Renal cortex interstitium (tissue), 11 donors: ENCODE data around the gene KIF1A. TPM values are rescaled to one million over a fixed set of nuclear protein-coding genes. Genes with fewer than 3 reads are reported as not detected.
A peak's percentile ranks its signal among the peaks of the same experiment; 100 is the strongest.
"Not testable (repeated sequence)": the region's sequence is repeated elsewhere in the genome, so short reads cannot be mapped to it uniquely, and the experiment has no call there.

Experiments
- DNase-seq, 11 donors: peaks; one replicate each; pipeline ENCODE4 v3.0.0-alpha.2; 2013; ENCODE audit warnings: low read depth in 9 of 11, low spot score in 4 of 11; ENCODE audit errors: extremely low read depth in 1 of 11
- polyA plus RNA-seq, 3 donors: library from polyadenylated mRNA; unstranded; fragments of 120-200 nt; gene quantifications; one replicate each; pipeline ENCODE4 v1.2.1, GENCODE V29; 2013; ENCODE audit not compliant: insufficient read length in 3 of 3

KIF1A gene
- polyA plus RNA-seq, 3 donors: 10.7 to 14.0 (median 11.4) TPM

- no peak for DNase-seq
Measured at GRCh38 chr2:240848900-240849680, 29.1 kb upstream of the KIF1A start.

DNA sequence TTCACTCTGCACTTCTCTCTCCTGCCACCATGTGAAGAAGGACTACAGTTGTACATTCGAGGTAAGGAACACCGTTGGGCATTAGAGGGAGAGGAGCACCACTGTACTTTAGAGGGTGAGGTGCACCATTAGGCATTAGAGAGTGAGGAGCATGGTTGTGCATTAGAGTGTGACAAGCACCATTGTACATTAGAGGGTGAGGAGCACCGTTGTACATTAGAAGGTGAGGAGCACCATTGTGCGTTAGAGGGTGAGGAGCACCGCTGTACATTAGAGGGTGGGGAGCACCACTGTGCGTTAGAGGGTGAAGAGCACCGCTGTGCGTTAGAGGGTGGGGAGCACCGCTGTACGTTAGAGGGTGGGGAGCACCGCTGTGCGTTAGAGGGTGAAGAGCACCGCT lies 27.8 kb upstream of the KIF1A start:
- no peak for DNase-seq

GRCh38 chr2:240846873-240847595 lies 27.0 kb upstream of the KIF1A start:
- DNase-seq: no peak

DNA sequence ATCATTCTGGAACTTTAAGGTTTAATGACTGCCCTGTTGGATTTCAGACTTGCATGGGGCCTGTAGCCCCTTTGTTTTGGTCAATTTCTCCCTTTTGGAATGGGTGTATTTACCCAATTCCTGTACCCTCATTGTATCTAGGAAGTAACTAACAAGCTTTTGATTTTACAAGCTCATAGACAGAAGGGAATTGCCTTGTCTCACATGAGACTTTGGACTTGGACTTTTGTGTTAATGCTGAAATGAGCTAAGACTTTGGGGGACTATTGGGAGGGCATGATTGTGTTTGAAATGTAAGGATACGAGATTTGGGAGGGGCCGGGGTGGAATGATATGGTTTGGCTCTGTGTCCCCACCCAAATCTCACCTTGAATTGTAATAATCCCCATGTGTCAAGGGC lies 26.3 kb upstream of the KIF1A start:
- not testable (repeated sequence) for DNase-seq

DNA sequence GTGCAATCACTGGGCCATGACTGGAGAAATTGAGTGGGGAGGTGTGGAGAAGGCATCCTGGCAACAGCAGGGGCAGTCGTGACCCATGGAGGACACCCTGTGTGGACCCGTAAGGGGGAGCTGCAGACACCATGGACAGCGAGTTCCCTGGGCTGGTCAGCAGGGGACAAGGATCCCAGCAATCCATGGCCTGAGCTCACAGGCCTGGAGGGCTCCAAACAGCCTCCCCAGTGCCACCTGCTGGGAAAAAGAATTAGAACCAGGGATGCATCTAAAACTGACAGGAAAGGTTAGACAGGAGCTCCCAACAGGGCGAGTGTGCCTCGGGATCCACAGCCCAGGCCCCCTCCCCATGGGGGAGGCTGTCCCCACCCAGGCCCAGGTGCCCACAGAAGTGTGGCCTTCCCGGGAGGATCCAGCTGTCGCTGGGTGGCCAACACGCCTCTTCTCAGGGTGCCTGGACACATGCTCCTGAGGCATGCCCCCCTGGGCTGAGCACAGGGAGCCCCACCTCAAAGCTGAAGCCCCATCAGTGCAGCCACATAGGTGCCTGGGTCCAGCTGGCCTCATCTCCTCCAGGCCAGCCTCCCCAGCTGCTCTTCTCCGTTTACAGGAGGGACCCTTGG lies 20.5 kb upstream of the KIF1A start:
- peak in 8 of 11 donors; percentile 50 to 83 (median 60) for DNase-seq

DNA sequence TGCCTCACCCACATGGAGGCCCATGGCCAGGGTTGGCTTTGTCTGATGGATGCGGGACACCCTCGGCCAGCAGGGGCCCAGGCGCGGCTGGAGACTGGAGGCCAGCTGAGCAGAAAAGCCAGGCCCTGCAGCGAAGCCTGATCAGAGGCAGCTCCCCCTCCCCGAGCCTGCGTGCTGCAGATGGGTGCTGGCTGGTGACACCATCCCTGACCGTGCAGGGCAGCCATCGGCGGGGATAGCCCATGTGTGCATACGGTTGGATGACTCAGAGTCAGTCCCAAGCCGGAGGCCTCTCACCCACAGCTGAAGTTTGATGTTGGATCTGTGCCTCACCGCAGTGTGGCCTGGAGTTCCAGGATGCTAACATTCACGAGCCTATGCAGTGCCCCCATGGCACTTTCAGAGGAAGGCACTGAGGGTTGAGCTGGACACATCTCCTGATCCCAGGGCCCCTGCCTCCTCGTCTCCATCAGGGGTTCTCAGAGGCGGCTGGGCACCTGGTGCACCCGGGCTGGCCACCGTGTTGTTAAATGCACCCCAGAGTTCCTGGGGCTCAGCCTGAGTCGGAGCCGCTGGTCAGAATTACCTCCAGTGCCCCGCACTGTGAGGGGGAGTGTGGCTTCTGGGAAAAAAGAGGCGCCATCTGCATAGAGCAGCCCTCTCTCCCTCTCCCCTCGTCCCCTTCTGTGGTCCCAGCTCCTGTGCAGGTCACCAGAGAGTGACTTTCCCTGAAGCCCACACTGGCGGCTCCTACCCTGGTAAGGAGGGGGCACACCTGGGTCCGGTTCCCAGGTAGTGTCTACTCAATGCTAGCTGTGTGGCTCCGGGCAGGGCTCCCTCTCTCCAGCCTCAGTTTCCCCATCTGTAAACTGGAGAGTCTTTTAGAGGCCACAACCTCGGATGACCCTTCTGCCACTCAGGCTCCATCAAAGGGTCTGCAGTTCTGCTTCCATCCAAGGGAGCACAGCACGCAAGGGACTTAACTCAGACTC lies 19.4 kb upstream of the KIF1A start:
- DNase-seq: no peak

DNA sequence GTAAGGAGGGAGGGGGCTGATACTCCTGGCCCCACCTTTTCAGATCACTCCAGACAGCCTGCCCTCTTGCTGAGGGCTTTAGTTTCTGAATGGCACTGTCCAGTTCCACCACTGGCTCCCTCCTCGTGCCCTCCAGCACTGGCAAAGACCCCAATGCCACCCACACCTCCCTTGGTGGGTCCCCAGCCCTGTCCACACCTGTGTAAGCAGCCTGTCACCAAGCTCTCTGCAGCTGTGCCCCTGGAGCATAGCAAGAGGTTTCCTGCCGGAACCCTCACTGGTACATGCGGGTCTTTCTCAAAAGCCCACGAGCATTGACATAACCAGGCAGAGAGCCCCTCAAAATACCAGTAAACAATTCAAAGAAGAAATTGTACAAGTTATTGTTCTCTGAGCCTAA lies 17.6 kb upstream of the KIF1A start:
- DNase-seq: no peak

DNA sequence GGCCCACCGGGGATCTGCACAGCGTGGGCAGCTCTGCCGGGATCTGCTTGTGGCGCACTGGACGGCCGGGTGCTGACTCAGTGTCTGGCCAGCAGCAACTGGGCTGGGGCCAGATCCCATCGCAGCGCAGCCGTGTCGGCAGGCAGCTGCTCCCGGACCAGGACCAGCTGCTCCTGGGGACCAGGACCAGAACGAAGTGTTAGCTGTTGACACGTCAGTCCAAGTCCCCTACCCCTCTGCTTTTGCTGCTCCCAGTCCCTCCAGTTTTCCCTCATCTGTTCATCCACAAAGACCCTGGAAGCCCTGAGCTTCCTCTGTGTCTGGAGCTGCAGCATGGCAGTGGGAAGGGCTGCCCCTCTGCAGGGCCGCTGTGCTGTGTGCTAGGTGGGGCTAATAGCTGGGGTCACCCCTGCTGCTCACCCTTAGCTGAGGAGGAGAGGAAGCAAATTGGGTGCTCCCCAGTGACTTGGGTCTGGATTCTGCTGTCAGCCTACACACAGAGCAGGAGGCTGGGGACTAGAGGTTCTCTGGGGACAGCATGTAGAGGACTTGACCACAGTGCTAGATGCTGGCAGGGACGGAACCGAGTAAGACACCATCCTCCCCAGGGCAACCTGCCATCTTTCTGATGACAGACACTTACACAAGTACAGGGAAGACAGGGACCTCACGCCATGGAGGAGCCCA lies 16.9 kb upstream of the KIF1A start:
- DNase-seq: no peak

GRCh38 chr2:240835528-240835927 lies 15.5 kb upstream of the KIF1A start:
- no peak for DNase-seq

DNA sequence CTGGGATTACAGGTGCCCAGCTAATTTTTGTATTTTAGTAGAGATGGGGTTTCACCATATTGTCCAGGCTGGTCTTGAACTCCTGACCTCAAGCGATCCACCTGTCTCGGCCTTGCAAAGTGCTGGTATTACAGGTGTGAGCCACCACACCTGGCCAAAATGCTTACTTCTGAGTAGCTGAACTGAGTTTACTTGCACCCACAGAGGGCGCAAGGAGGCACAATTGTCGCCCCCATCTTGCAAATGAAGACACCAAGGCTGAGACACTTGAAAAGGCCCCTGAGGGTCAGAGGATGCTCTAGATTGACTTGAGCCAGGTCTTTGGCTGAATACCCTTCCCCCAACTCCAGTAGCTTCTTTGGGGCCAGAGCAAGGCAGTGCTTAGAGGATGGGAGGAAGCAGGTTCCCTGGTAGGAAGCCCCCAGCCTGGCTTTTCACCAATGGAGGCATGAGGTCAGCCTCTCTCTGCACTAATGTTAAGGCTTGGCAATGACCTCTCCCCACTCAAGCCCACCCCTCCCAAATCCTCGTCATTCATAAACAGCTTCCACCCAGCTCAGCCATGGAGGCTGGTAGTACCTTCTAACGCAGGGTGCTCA lies 14.5 kb upstream of the KIF1A start:
- no peak for DNase-seq

- no peak for DNase-seq
Measured at GRCh38 chr2:240833724-240834285, 13.8 kb upstream of the KIF1A start.

DNA sequence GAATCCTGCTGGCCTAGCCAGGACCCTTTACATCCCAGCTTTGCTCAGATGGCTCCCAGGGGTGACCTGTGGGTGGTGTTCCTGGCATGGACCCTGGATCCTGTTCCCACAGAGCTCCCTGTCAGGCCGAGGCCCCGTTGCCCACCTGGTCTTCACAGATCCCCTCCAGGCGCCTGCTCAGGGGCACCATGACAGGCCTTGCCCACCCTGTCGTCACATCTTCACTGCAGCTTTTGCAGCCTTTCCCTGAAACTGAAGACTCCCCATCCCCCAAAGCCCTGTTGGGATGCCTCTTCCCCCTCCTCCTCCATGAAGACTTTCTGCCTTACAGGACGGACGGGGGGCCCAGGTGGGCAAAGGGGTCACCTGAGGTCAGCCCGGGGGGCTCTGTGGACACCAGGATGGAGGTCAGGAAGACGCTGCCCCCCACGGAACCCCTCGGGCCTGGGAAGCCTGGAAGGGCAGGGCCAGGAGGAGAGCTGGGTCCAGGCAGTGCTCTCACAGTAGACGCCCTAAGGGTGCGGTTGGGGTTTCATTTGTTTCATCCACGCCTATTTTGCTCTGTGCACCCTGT lies 13.0 kb upstream of the KIF1A start:
- no peak for DNase-seq

DNA sequence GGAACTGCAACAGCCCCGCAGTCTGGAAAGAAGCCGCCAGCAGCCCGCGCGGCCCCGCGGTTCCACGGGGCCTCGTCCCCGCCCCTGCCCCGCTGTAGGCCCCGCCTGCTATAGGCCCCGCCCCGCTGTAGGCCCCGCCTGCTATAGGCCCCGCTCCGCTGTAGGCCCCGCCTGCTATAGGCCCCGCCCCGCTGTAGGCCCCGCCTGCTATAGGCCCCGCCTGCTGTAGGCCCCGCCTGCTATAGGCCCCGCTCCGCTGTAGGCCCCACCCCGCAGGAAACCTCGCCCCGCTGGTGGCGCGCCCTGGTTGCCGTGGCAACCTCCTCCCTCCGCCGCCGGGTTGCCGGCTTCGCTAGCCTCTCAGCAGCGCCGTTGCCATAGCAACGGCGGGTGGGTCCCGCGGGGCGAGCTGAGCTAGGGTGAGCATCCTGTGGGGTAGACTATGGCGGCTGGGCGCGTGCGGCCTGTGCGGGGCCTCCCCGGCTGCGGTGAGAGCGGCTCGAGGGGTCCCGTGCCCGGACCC lies 12.2 kb upstream of the KIF1A start:
- DNase-seq: peak in 10 of 11 donors; percentile 71 to 87 (median 76)

DNA sequence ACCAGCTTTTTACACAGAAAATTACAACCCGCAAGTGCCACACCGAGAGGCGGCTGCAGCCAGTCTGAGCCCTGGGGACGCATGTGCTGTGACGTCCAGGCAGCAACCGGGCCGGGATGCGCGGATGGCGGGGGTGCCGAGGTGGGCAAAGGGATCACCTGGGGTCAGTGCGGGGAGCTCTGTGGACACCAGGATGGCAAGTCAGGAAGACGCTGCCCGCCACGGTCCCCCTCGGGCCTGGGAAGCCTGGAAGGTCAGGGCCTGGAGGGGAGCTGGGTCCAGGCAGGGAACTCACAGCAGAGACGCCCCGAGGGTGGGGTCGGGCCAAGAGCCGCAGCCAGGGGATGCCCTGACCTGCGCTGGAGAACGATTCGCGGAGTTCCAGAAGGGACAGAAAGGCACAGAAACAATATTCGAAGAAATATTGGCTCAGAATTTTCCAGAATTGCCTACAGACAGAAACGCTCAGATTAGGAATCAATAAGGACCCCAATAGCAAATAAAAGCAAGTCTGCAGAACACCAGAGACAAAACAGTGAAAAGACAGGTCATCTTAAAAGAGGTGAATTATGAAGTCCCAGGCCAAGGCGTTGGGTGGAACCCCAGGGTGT lies 11.7 kb upstream of the KIF1A start:
- DNase-seq: no peak

GRCh38 chr2:240825476-240825875 lies 5.5 kb upstream of the KIF1A start:
- no peak for DNase-seq

DNA sequence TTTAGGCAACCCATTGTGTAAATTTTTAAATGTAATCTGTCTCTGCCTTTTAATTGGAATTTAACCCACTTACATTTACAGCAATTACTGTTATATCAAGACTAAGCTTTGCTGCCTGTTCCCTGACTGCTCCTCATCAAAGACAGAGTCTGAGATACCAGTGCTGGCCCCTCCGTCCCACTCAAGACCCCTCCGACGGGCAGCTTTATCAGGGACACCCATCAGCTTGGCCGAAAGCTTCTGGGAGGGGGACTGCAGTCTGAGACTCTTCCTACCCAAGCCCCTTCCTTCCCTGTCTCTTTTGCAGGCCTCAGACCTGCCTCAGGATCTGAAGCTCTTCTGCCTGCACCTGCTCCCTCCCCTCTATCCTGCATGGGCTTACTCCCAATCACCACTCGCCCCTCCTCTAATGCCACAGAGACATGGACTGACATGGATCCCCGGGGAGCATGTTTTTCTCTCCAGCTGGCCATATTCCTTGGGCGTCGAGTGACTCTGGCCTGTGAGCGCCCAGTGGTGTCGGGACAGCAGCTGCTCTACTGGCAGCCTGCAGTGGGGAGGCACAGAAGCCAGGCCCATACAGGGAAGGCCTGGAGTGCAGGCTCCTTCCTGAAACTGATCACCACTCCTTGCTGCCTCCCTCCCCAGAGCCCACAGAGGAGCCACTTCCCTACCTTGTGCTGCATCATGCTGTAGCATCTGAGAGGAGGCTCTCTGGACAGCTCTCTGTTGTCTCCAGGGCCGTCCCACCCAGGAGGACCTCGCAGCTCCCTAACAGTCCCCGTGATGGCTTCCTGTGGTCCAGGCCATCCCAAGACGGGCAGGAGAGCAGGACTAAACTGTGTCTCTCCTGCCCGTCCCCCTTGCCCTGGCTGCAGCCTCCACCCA lies 3.7 kb upstream of the KIF1A start:
- no peak for DNase-seq
